ENCODE results near the gene PCDH9. TPM values are rescaled to one million over a fixed set of nuclear protein-coding genes. Genes with fewer than 3 reads are reported as not detected.

The PCDH9 gene
- total RNA-seq, 1 donor from 2014 or later, result 10.4 TPM

DNA sequence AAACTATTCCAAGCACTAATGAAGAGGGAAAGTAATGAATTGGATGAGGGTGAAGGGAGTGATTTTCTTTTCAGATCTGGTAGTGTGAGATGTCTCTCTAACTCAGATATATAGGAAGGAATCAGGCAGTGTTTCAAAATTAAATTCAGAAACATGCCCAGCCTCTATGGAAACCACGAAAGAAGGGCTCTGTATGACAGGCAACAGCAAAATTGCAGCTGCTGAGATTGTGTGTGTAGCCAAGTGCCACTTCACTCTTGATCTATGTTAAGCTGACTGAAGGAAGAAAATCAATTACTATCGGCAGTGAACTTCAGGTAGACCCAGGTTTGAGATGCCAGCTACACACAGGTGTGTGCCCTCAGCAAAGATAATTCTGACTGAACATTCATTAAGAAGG, 387.4 kb downstream of the PCDH9 start:
- Mint-ChIP-seq H3K27me3 (ENCODE audit: low read depth, unreplicated experiment) (no peaks in the 10 kb centered on the region), H3K36me3 (ENCODE audit: low read depth, unreplicated experiment) (no peaks in the 10 kb centered on the region), H3K4me3 (ENCODE audit: unreplicated experiment) (no peak overlapping the region), H3K4me1 (ENCODE audit: low read depth, unreplicated experiment) (no peaks in the 10 kb centered on the region), H3K9me3 (ENCODE audit: unreplicated experiment) (no peaks in the 10 kb centered on the region), H3K27ac (ENCODE audit: unreplicated experiment) (no peak overlapping the region)
- DNase-seq (ENCODE audit: low read depth) (no peak), FAIRE-seq (no peak)
- no peak overlapping the region for H3K4me2 ChIP-seq (ENCODE audit: low read length)
- no peaks in the 10 kb centered on the region for H3K36me3 ChIP-seq (ENCODE audit: insufficient read depth, low read length)
- H3K4me1 ChIP-seq (ENCODE audit: insufficient read depth, low read length), result no peaks in the 10 kb centered on the region
- H3K27ac ChIP-seq (ENCODE audit: low read depth, low read length), result no peak overlapping the region
- no peak overlapping the region for H3K9ac ChIP-seq (ENCODE audit: low read length)
- no peaks in the 10 kb centered on the region for H3K79me2 ChIP-seq (ENCODE audit: insufficient read depth, low read length)
- no peak for TF ChIP-seq CTCF (IDR thresholded peaks at IDR 0.05; ENCODE audit: insufficient read depth, low read depth, low read length)
- no peak for TF ChIP-seq EZH2 (IDR thresholded peaks at IDR 0.05; ENCODE audit: insufficient read depth, low read length)
- H4K20me1 ChIP-seq (ENCODE audit: insufficient read depth, low read length), result no peaks in the 10 kb centered on the region
- H2AFZ ChIP-seq (ENCODE audit: low read depth, low read length), result no peak overlapping the region
- no peak overlapping the region for H3K4me3 ChIP-seq (ENCODE audit: insufficient read depth, low read depth, low read length)
- H3K9me3 ChIP-seq (ENCODE audit: insufficient read depth, low read depth, low read length), result no peaks in the 10 kb centered on the region
- no peaks in the 10 kb centered on the region for H3K27me3 ChIP-seq (ENCODE audit: insufficient read depth, low read length)

- H3K79me2 ChIP-seq (ENCODE audit: insufficient read depth, low read length), result no peaks in the 10 kb centered on the region
Measured at GRCh38 chr13:66840621-66841020, 389.5 kb downstream of the PCDH9 start.

More at GRCh38 chr13:66840621-66841020, 389.5 kb downstream of the PCDH9 start:
- no peak overlapping the region for H3K27ac Mint-ChIP-seq (ENCODE audit: unreplicated experiment)
- H3K9me3 Mint-ChIP-seq (ENCODE audit: unreplicated experiment), result no peaks in the 10 kb centered on the region
- no peak overlapping the region for H2AFZ ChIP-seq (ENCODE audit: low read depth, low read length)
- no peaks in the 10 kb centered on the region for H3K27me3 ChIP-seq (ENCODE audit: insufficient read depth, low read length)
- H3K9me3 ChIP-seq (ENCODE audit: insufficient read depth, low read depth, low read length), result no peaks in the 10 kb centered on the region
- H3K4me3 Mint-ChIP-seq (ENCODE audit: unreplicated experiment), result no peak overlapping the region
- no peak overlapping the region for H3K9ac ChIP-seq (ENCODE audit: low read length)
- no peak overlapping the region for H3K4me2 ChIP-seq (ENCODE audit: low read length)
- H3K36me3 ChIP-seq (ENCODE audit: insufficient read depth, low read length), result no peaks in the 10 kb centered on the region
- H3K27me3 Mint-ChIP-seq (ENCODE audit: low read depth, unreplicated experiment), result no peaks in the 10 kb centered on the region
- no peak overlapping the region for H3K4me3 ChIP-seq (ENCODE audit: insufficient read depth, low read depth, low read length)
- TF ChIP-seq CTCF (IDR thresholded peaks at IDR 0.05; ENCODE audit: insufficient read depth, low read depth, low read length) (no peak), EZH2 (IDR thresholded peaks at IDR 0.05; ENCODE audit: insufficient read depth, low read length) (no peak)
- DNase-seq (ENCODE audit: low read depth) (no peak), FAIRE-seq (no peak)
- no peak overlapping the region for H3K27ac ChIP-seq (ENCODE audit: low read depth, low read length)
- no peaks in the 10 kb centered on the region for H3K36me3 Mint-ChIP-seq (ENCODE audit: low read depth, unreplicated experiment)
- H3K4me1 ChIP-seq (ENCODE audit: insufficient read depth, low read length), result no peaks in the 10 kb centered on the region
- no peaks in the 10 kb centered on the region for H4K20me1 ChIP-seq (ENCODE audit: insufficient read depth, low read length)
- no peaks in the 10 kb centered on the region for H3K4me1 Mint-ChIP-seq (ENCODE audit: low read depth, unreplicated experiment)

All from astrocyte (in vitro differentiated cells and primary cell).